Coronary artery (tissue), 2 donors: ENCODE results near the gene ZBTB44.

ENCODE experiments used
- DNase-seq: peaks from one replicate; pipeline ENCODE4 v3.0.0-alpha.2; 2017; ENCODE audit warnings: low spot score
- H3K27ac ChIP-seq, 2 donors: fragments of 200-600 bp; sonication (generic); one replicate each; pipeline ENCODE4 v1.5.1; 2016 to 2019
- H3K4me3 ChIP-seq: fragments of 200-600 bp; sonication (generic); 2 replicates; pipeline ENCODE4 v1.5.1; 2016; ENCODE audit warnings: mild to moderate bottlenecking, moderate library complexity
- TF ChIP-seq, protein P1 (sequence below): fragments of 200-600 bp; sonication (generic); IDR thresholded peaks from one replicate; pipeline ENCODE4 v1.5.1; 2019; ENCODE audit warnings: antibody characterized with exemption

ZBTB44 gene

DNA sequence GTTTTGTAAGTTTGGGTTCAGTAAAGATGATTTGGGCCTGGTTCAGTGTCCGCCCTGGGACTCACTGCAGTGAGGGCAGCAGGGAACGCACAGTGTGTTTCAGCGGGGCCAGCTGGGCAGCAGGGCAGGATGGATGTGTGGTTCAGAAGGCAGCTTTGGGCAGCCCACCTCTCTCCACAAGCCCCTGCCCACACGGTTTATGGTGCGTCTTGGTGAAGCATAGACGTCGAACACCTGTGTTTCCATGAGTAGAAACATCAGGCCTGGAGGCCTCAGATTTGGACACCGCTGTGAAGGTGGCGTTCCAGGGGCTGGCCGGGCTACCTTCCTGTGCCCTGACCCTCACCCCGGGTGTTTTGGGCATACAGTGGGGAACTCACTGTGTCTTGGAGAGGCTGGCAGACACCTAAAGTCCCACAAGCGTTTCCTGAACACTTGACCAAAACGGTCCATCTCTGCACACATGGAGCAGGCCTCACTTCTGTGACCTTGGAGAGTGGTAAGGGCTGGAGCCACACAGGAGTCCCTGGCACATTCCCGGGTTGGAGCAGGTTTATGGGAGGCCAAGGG is 96.1 kb downstream of the ZBTB44 start:
- TF ChIP-seq, protein P1, sequence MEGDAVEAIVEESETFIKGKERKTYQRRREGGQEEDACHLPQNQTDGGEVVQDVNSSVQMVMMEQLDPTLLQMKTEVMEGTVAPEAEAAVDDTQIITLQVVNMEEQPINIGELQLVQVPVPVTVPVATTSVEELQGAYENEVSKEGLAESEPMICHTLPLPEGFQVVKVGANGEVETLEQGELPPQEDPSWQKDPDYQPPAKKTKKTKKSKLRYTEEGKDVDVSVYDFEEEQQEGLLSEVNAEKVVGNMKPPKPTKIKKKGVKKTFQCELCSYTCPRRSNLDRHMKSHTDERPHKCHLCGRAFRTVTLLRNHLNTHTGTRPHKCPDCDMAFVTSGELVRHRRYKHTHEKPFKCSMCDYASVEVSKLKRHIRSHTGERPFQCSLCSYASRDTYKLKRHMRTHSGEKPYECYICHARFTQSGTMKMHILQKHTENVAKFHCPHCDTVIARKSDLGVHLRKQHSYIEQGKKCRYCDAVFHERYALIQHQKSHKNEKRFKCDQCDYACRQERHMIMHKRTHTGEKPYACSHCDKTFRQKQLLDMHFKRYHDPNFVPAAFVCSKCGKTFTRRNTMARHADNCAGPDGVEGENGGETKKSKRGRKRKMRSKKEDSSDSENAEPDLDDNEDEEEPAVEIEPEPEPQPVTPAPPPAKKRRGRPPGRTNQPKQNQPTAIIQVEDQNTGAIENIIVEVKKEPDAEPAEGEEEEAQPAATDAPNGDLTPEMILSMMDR, result no peak
- DNase-seq, result no peak
- no peak overlapping the region for H3K27ac ChIP-seq
- no peak overlapping the region for H3K4me3 ChIP-seq

DNA sequence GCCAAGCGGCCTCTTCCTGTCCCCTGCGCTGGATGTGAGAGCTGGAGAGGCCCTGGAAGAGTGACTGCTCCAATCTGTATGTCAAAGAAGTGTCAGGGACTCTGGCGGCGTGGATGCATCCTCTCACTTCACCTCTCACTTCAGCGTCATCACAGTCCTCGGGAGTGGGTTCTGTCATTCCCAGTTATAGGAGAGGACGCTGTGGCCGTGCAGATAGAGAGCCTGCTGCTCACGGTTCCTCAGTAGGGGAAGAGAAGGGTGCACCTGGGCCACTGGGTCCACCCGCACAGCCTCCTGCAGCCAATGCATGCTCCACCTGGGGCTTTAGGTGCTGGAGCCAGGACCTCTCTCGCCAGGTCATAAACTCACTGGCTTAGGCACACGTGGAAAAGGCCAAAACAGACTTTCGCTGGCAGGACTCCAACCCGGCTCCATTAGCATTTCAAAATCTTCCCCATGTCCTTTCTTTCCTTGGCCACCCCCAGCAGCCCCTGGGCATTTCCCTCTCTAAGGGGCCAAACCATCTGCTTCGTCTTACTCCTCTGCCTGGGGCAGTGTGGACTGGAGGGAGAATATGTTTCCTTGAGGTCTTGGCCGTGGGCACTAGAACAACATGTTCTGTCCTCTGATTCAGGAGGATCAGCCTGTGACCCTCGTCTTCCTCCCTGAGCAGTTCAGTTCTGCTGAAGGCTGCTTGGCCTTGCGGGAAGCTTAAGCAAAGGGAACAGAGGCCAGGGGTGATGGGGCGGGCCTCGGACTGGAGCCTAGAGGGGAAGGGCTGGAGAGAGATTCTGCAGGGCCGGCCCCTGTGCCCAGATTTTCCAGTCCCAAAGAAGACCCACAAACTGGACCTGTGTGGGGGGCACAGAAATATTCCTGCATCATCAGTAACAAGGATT is 97.3 kb downstream of the ZBTB44 start:
- TF ChIP-seq, protein P1, result no peak
- DNase-seq, result no peak
- no peak overlapping the region for H3K27ac ChIP-seq

DNA sequence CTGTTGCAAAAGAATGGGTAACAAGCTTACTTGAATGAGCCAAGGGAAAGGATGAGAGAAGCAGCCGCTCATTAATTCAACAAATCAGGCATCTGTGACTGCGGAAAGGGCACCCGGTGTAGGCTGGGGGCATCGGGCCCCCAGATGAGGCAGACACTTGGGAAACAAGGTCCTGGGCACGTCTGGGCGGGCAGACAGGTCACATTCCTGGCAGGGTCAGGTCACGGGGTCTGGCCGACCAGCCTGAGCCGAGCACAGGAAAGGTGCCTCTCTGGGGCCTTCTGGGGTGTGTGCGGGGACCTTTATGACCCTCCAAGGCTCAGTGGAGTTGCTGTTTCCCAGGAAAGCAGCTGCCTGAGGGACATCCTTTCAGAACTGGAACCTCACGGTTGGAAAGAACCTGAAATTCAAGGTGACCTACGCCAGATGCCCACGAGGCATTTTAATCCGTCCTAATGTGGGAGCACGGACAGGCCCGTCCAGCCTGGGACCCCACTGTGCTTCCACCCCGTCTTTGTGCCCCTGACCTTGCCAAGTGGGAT is 98.1 kb downstream of the ZBTB44 start:
- TF ChIP-seq, protein P1, result no peak
- Histone ChIP-seq H3K4me3 (no peak overlapping the region), H3K27ac (no peak overlapping the region)
- peak; percentile 49 for DNase-seq

More for the DNA sequence above, 97.3 kb downstream of the ZBTB44 start:
- H3K4me3 ChIP-seq, result no peak overlapping the region

DNA sequence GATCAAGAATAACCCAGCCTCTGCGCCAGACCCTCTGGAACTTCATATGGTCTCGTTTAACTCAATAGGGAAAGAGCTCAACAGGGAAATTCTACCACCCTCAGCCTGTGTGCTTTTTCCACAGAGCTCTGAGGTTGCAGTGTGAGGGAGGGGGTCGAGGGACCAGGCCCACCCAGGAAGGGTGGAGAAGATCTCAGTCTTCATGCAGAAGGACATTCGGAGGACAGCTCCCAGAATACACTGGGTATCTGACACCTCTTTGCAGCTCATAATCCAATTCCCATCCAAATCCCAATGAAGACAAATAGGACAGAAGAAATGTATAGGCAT is 98.5 kb downstream of the ZBTB44 start:
- DNase-seq, result peak; percentile 43
- TF ChIP-seq, protein P1, result no peak
- Histone ChIP-seq H3K4me3 (no peak overlapping the region), H3K27ac (no peak overlapping the region)

DNA sequence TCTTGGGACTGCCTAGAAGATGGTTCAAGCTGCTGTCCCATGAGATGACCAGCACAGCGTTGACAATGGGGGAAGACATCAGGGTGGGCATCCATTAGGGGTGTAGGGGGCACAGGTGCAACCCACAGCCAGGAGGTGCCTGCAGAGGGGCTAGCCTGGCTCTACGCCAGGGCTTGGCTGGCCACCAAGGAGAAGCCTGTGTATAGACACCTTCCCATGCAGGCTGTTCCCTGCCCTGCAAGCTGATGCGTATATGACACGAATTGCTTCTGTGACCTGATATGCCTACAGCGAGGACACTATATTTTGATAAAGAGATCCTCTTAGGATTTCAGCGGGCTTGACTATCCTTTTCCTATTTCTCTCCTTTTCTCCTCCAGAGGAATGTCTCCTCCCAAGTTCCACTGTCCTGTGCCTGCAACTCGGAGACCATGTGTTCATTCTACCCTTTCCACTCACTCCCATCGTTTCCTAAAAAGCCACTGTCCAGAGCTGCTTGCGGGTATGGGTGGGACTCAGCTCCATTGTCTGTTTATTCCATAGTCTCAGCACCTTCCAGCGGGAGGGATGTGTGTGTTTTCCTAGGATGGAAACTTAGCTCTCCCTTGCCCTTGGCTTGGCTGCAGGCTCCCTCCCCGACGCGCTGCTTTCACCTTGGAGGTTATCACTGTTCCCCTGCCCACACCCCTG is 99.0 kb downstream of the ZBTB44 start:
- DNase-seq, result peak; percentile 40
- no peak overlapping the region for H3K27ac ChIP-seq
- TF ChIP-seq, protein P1, result no peak
- no peak overlapping the region for H3K4me3 ChIP-seq

DNA sequence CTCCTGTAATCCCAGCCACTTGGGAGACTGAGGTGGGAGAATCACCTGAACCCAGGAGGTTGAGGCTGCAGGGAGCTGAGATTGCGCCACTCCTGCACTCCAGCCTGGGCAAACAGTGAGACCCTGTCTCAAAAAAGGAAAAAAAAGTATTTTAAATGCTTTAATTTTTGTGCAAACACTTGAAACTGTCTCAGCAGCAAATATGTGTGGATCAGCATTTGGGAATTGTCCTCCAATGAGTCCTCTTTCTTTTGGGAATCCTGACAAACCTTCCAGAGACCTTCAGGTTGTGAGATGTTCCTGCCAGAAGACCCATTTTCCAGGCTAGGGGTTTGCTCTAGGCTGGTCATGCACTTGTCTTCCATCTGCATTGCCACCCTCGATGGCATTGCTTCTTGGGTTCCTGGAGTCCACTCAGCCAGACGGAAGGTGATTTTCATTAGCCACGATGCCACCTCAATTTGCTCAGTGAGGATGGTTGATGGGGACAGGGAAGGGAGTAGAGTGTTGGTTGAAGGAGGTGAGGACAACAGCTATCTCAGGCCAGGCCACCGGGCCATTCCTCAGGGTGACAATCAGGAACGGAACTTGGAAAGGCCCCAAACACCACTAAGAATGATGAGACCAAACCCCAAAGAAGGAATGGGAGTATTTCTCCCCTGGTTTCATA is 99.7 kb downstream of the ZBTB44 start:
- TF ChIP-seq, protein P1, result no peak
- no peak overlapping the region for H3K27ac ChIP-seq
- peak; percentile 49 for DNase-seq
- no peak overlapping the region for H3K4me3 ChIP-seq
